ENCODE data around the gene TNFRSF1A.
A peak's percentile ranks its signal among the peaks of the same experiment; 100 is the strongest.
"Not testable (repeated sequence)": the region's sequence is repeated elsewhere in the genome, so short reads cannot be mapped to it uniquely, and the experiment has no call there.

Gene TNFRSF1A

GRCh38 chr12:6289081-6289480 lies 52.8 kb downstream of the TNFRSF1A start:
- in situ Hi-C loops (cut with MboI; ENCODE audit: low pct_unique_long_range_greater_than_20kb, low sequenced_read_pairs) = loop anchor here (10.0 kb wide), 1 partner anchor 224 kb away; no protein-coding TSS in a partner anchor
- not testable (repeated sequence) for DNase-seq

GRCh38 chr12:6288235-6288634 lies 53.6 kb downstream of the TNFRSF1A start:
- no peak for DNase-seq
- in situ Hi-C loops (cut with MboI; ENCODE audit: low pct_unique_long_range_greater_than_20kb, low sequenced_read_pairs) = loop anchor here (10.0 kb wide), 1 partner anchor 223 kb away; no protein-coding TSS in a partner anchor

GRCh38 chr12:6285532-6286306 lies 56.2 kb downstream of the TNFRSF1A start:
- in situ Hi-C loops (cut with MboI; ENCODE audit: low pct_unique_long_range_greater_than_20kb, low sequenced_read_pairs) = loop anchor here (10.0 kb wide), 1 partner anchor 221 kb away; no protein-coding TSS in a partner anchor
- DNase-seq = no peak

- in situ Hi-C loops (cut with MboI; ENCODE audit: low pct_unique_long_range_greater_than_20kb, low sequenced_read_pairs) = loop anchor here (10.0 kb wide), 1 partner anchor 220 kb away; no protein-coding TSS in a partner anchor
- DNase-seq = peak; percentile 79
Measured at GRCh38 chr12:6285063-6285477, 56.8 kb downstream of the TNFRSF1A start.

GRCh38 chr12:6284273-6284672 lies 57.6 kb downstream of the TNFRSF1A start:
- in situ Hi-C loops (cut with MboI; ENCODE audit: low pct_unique_long_range_greater_than_20kb, low sequenced_read_pairs) = loop anchor here (10.0 kb wide), 1 partner anchor 219 kb away; no protein-coding TSS in a partner anchor
- no peak for DNase-seq

GRCh38 chr12:6282453-6282840 lies 59.4 kb downstream of the TNFRSF1A start:
- in situ Hi-C loops (cut with MboI; ENCODE audit: low pct_unique_long_range_greater_than_20kb, low sequenced_read_pairs) = loop anchor here (10.0 kb wide), 1 partner anchor 218 kb away; no protein-coding TSS in a partner anchor
- DNase-seq = no peak

- DNase-seq = no peak
- in situ Hi-C loops (cut with MboI; ENCODE audit: low pct_unique_long_range_greater_than_20kb, low sequenced_read_pairs) = loop anchor here (10.0 kb wide), 1 partner anchor 216 kb away; no protein-coding TSS in a partner anchor
Measured at GRCh38 chr12:6281081-6281809, 60.6 kb downstream of the TNFRSF1A start.

- DNase-seq = no peak
- in situ Hi-C loops (cut with MboI; ENCODE audit: low pct_unique_long_range_greater_than_20kb, low sequenced_read_pairs) = loop anchor here (10.0 kb wide), 1 partner anchor 216 kb away; no protein-coding TSS in a partner anchor
Measured at GRCh38 chr12:6280672-6281071, 61.2 kb downstream of the TNFRSF1A start.

GRCh38 chr12:6280053-6280469 lies 61.8 kb downstream of the TNFRSF1A start:
- in situ Hi-C loops (cut with MboI; ENCODE audit: low pct_unique_long_range_greater_than_20kb, low sequenced_read_pairs) = loop anchor here (10.0 kb wide), 1 partner anchor 215 kb away; no protein-coding TSS in a partner anchor
- no peak for DNase-seq

GRCh38 chr12:6279631-6280030 lies 62.2 kb downstream of the TNFRSF1A start:
- no peak for DNase-seq
- in situ Hi-C loops (cut with MboI; ENCODE audit: low pct_unique_long_range_greater_than_20kb, low sequenced_read_pairs) = loop anchor here (10.0 kb wide), 1 partner anchor 215 kb away; no protein-coding TSS in a partner anchor

GRCh38 chr12:6279256-6279628 lies 62.6 kb downstream of the TNFRSF1A start:
- DNase-seq = no peak
- in situ Hi-C loops (cut with MboI; ENCODE audit: low pct_unique_long_range_greater_than_20kb, low sequenced_read_pairs) = no loop called here
